Mesenchymal stem cell (in vitro differentiated cells and primary cell): Measurements from ENCODE around the gene MASP2.
"Not testable (repeated sequence)": the region's sequence is repeated elsewhere in the genome, so short reads cannot be mapped to it uniquely, and the experiment has no call there.

Experiments
- DNase-seq: peaks from one replicate; pipeline ENCODE4 v3.0.0-alpha.2; 2013
- H2AFZ ChIP-seq: one replicate; pipeline ENCODE4 v1.6.1; 2013; ENCODE audit warnings: low read depth, mild to moderate bottlenecking, control low read depth, inconsistent platforms, low read length, moderate library complexity
- H2AK5ac ChIP-seq: 2 replicates; pipeline ENCODE4 v1.6.1; 2013; ENCODE audit warnings: low read length, moderate library complexity, mild to moderate bottlenecking, inconsistent platforms; ENCODE audit not compliant: severe bottlenecking
- H2BK120ac ChIP-seq: one replicate; pipeline ENCODE4 v1.6.1; 2013; ENCODE audit warnings: low read depth, mild to moderate bottlenecking, inconsistent platforms, low read length, moderate library complexity
- H2BK12ac ChIP-seq, 2 experiments: one replicate each; pipeline ENCODE4 v1.6.1; 2013; ENCODE audit warnings: inconsistent platforms in 2 of 2, low read length in 2 of 2, mild to moderate bottlenecking in 2 of 2, moderate library complexity in 2 of 2, control low read depth in 1 of 2
- H2BK15ac ChIP-seq: one replicate; pipeline ENCODE4 v1.6.1; 2013; ENCODE audit warnings: mild to moderate bottlenecking, low read depth, inconsistent platforms; ENCODE audit not compliant: poor library complexity, severe bottlenecking
- H2BK5ac ChIP-seq: 2 replicates; pipeline ENCODE4 v1.6.1; 2013; ENCODE audit warnings: low read depth, mild to moderate bottlenecking, low read length, control low read depth, inconsistent platforms; ENCODE audit not compliant: poor library complexity, severe bottlenecking
- H3K14ac ChIP-seq, 2 experiments: one replicate each; pipeline ENCODE4 v1.6.1; 2013; ENCODE audit warnings: inconsistent platforms in 2 of 2, low read length in 2 of 2, control low read depth in 1 of 2, mild to moderate bottlenecking in 1 of 2, moderate library complexity in 1 of 2
- H3K18ac ChIP-seq, 2 experiments: one replicate each; pipeline ENCODE4 v1.6.1; 2013; ENCODE audit warnings: inconsistent platforms in 2 of 2, low read length in 2 of 2, control low read depth in 1 of 2, low read depth in 1 of 2, mild to moderate bottlenecking in 1 of 2
- H3K23ac ChIP-seq, 2 experiments: one replicate each; pipeline ENCODE4 v1.6.1; 2013; ENCODE audit warnings: inconsistent platforms in 2 of 2, low read length in 2 of 2, mild to moderate bottlenecking in 2 of 2, moderate library complexity in 2 of 2, control low read depth in 1 of 2
- H3K27ac ChIP-seq: 2 replicates; pipeline ENCODE4 v1.5.1; 2013; ENCODE audit warnings: mild to moderate bottlenecking, moderate library complexity, low read length, control low read depth, inconsistent platforms; ENCODE audit not compliant: poor library complexity, severe bottlenecking
- H3K27me3 ChIP-seq, 2 experiments: 2 replicates each; pipeline versions ENCODE4 v1.6.1 to v1.7.0; 2013; ENCODE audit warnings: low read length in 2 of 2, mild to moderate bottlenecking in 2 of 2, moderate library complexity in 2 of 2, control low read depth in 1 of 2, inconsistent platforms in 1 of 2; ENCODE audit not compliant: control insufficient read depth in 1 of 2, insufficient read depth in 1 of 2
- H3K36me3 ChIP-seq, 2 experiments: 2 replicates each; pipeline versions ENCODE4 v1.6.1 to v1.7.0; 2013; ENCODE audit warnings: low read length in 2 of 2, control low read depth in 1 of 2, inconsistent platforms in 1 of 2, low read depth in 1 of 2, mild to moderate bottlenecking in 1 of 2; ENCODE audit not compliant: insufficient read depth in 2 of 2, control insufficient read depth in 1 of 2
- H3K4ac ChIP-seq, 2 experiments: one replicate each; pipeline ENCODE4 v1.6.1; 2013; ENCODE audit warnings: inconsistent platforms in 2 of 2, low read length in 2 of 2, mild to moderate bottlenecking in 2 of 2, moderate library complexity in 2 of 2, control low read depth in 1 of 2, low read depth in 1 of 2
- H3K4me1 ChIP-seq: 2 replicates; pipeline ENCODE4 v1.6.1; 2013; ENCODE audit warnings: low read depth, low read length, control low read depth; ENCODE audit not compliant: control insufficient read depth, insufficient read depth
- H3K4me2 ChIP-seq: 2 replicates; pipeline ENCODE4 v1.6.1; 2013; ENCODE audit warnings: low read length, mild to moderate bottlenecking, inconsistent platforms; ENCODE audit not compliant: poor library complexity, severe bottlenecking
- H3K4me3 ChIP-seq, 2 experiments: 2 replicates each; pipeline versions ENCODE4 v1.5.1 to v1.7.0; 2013; ENCODE audit warnings: low read length in 2 of 2, mild to moderate bottlenecking in 2 of 2, control low read depth in 1 of 2, low read depth in 1 of 2; ENCODE audit not compliant: insufficient read depth in 1 of 2
- H3K79me1 ChIP-seq: replicated peaks from 2 replicates; pipeline ENCODE4 v1.6.1; 2013; ENCODE audit warnings: mild to moderate bottlenecking, control low read depth, low read length, inconsistent platforms; ENCODE audit not compliant: poor library complexity, severe bottlenecking
- H3K9ac ChIP-seq: 2 replicates; pipeline ENCODE4 v1.7.0; 2013; ENCODE audit warnings: mild to moderate bottlenecking, low read length, moderate library complexity
- H3K9me3 ChIP-seq: 2 replicates; pipeline ENCODE4 v1.7.0; 2013; ENCODE audit warnings: mild to moderate bottlenecking, low read length; ENCODE audit not compliant: control insufficient read depth
- H4K8ac ChIP-seq: one replicate; pipeline ENCODE4 v1.6.1; 2013; ENCODE audit warnings: inconsistent platforms, mild to moderate bottlenecking, low read length, moderate library complexity
- H4K91ac ChIP-seq: one replicate; pipeline ENCODE4 v1.6.1; 2013; ENCODE audit warnings: mild to moderate bottlenecking, low read length, inconsistent platforms
- WGBS: methylation state at CpG from one replicate; pipeline ENCODE4 v1.1.7; 2013; ENCODE audit warnings: mixed read lengths; 5-methylcytosine and 5-hydroxymethylcytosine counted together

MASP2 gene

DNA sequence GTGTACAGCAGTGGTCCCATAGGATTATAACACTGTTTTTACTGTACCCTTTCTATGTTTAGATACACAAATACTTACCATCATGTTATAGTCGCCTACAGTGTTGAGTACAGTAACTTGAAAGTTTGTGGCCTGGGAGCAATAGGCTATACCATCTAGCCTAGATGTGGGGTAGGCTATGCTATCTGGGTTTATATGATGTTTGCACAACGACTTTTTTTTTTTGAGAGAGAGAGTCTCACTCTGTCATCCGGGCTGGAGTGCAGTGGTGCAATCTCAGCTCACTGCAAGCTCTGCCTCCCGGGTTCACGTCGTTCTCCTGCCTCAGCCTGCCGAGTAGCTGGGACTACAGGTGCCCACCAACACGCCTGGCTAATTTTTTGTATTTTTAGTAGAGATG is 27.7 kb downstream of the MASP2 start:
- not testable (repeated sequence) for H3K27ac ChIP-seq, H3K27me3 ChIP-seq, H4K8ac ChIP-seq, H2AFZ ChIP-seq, H3K23ac ChIP-seq, H3K4me2 ChIP-seq, H4K91ac ChIP-seq, H2BK12ac ChIP-seq, H3K18ac ChIP-seq, DNase-seq, H2BK120ac ChIP-seq, H3K4ac ChIP-seq, H3K4me1 ChIP-seq, H3K79me1 ChIP-seq, H2BK5ac ChIP-seq, H3K9me3 ChIP-seq, H3K4me3 ChIP-seq, H2BK15ac ChIP-seq, H3K14ac ChIP-seq, H2AK5ac ChIP-seq
- H3K36me3 ChIP-seq: peaks cover 55 to 91% of the 10 kb centered on the region in 2 experiments
- H3K9ac ChIP-seq: peak overlapping the region; percentile 13
- WGBS: 97% methylated on average over 8 of the region's 8 CpGs

DNA sequence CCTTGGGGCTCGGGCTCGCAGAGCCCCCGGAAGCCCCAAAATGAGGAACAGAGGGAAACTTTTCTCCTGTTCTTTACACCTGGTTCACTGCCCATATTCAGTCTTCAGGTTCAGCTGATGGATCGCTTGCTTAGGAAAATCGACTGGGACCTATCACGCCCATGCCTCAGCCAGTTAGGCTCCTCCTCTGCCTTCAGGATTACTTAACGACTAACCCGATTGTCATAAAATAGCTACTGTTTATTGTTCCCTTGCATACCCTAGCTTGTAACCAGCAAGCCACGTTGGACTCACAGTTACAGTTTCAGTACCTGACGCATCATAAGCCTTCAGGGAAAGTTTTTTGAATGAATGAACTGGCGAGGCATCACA is 33.9 kb downstream of the MASP2 start:
- Histone ChIP-seq H4K8ac (no peak overlapping the region), H4K91ac (no peak overlapping the region), H2AFZ (no peak overlapping the region), H3K4me1 (peaks cover 4% of the 10 kb centered on the region), H3K9me3 (no peaks in the 10 kb centered on the region), H3K18ac (no peak overlapping the region), H2BK5ac (no peak overlapping the region), H3K79me1 (no peaks in the 10 kb centered on the region), H3K4me2 (peak overlapping the region; percentile 86), H3K27me3 (no peaks in the 10 kb centered on the region), H3K36me3 (peaks cover 27 to 43% of the 10 kb centered on the region in 2 experiments), H3K4me3 (peak overlapping the region; percentile 92 to 95), H2AK5ac (no peak overlapping the region), H2BK120ac (no peak overlapping the region), H3K14ac (no peak overlapping the region), H3K9ac (peak overlapping the region; percentile 96), H3K27ac (no peak overlapping the region), H2BK15ac (no peak overlapping the region), H3K4ac (no peak overlapping the region), H2BK12ac (no peak overlapping the region), H3K23ac (no peak overlapping the region)
- DNase-seq: peak; percentile 66
- WGBS: 3% methylated on average over 11 of the region's 11 CpGs

DNA sequence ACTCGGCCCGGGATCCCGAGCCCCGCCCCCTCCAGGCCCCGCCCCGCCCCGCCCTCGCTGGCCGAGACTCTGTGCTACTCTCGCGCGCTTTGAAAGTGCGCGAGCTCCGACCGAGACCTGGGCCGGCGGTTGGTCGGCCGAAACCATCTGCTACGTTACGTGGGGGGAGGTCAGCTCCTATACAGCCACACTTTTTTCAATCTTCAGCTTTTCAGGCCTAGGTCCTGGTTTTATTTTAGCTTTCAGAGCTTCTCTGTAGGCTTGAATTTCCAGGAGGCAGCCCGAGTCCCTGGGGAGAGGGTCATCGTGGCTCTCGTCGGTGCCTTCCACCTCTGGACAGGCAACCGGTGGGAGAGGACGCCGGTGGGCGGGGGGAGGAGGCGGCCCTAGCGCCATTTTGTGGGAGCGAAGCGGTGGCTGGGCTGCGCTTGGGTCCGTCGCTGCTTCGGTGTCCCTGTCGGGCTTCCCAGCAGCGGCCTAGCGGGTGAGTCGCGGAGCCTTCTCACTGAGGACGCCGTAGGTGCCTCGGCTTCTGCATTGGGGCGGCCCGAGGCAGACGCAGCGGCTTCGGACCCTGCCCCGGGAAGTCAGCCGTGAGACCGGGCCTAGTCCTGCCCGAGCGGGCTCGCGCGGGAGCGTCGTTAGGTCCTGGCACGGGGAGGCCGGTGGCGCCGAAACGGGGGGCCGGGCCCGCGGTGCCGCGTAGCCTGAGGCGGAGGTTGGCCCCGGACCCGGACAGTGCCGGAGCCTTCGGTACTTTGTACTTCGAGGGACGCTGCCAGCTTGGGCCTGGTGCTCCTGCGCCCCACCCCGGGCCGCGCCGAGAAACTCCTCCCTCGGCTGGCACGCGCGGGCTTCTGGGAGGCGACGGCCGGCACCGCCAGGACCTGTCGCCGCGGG is 34.5 kb downstream of the MASP2 start, which contains the start of gene TARDBP:
TARDBP (plus strand) TSS at position 395 of the 900 bp plus-strand sequence. CDS start 1,074 bp downstream, outside the sequence.
- peak; percentile 94 for DNase-seq
- peak within 1 kb of the TSS; percentile 94 for H4K91ac ChIP-seq
- 1% methylated on average over 80 of the region's 94 CpGs for WGBS

GRCh38 chr1:11000526-11000925 is 46.5 kb downstream of the MASP2 start:
- H3K9me3 ChIP-seq: peaks cover 4% of the 10 kb centered on the region
- H3K36me3 ChIP-seq: no peaks in the 10 kb centered on the region
- no peak overlapping the region for H3K4me2 ChIP-seq
- no peak overlapping the region for H4K91ac ChIP-seq
- peaks cover 0 to 3% of the 10 kb centered on the region in 2 experiments for H3K27me3 ChIP-seq
- H3K23ac ChIP-seq: no peak overlapping the region
- no peak for DNase-seq
- no peak overlapping the region for H2BK120ac ChIP-seq
- no CpG with 5 or more reads among the region's 1 CpG for WGBS
- H3K27ac ChIP-seq: no peak overlapping the region
- H2BK5ac ChIP-seq: no peak overlapping the region
- H2AK5ac ChIP-seq: no peak overlapping the region
- no peak overlapping the region for H3K18ac ChIP-seq
- no peak overlapping the region for H3K4ac ChIP-seq
- H3K4me3 ChIP-seq: no peak overlapping the region
- no peaks in the 10 kb centered on the region for H3K4me1 ChIP-seq
- H3K79me1 ChIP-seq: no peaks in the 10 kb centered on the region
- no peak overlapping the region for H3K14ac ChIP-seq
- H2BK12ac ChIP-seq: no peak overlapping the region
- H3K9ac ChIP-seq: no peak overlapping the region
- H4K8ac ChIP-seq: no peak overlapping the region
- no peak overlapping the region for H2BK15ac ChIP-seq
- H2AFZ ChIP-seq: no peak overlapping the region

More for the DNA sequence above, 34.5 kb downstream of the MASP2 start, which contains the start of gene TARDBP:
- Histone ChIP-seq H2AFZ (peak within 1 kb of the TSS; percentile 55), H3K27ac (peak within 1 kb of the TSS; percentile 96), H3K36me3 (peaks cover 25 to 40% of the 10 kb centered on the region in 2 experiments), H2BK5ac (peak within 1 kb of the TSS; percentile 92), H3K14ac (peak within 1 kb of the TSS in 1 of 2 experiments; percentile 96), H3K4me1 (peaks cover 4% of the 10 kb centered on the region), H3K4me3 (peak within 1 kb of the TSS; percentile 92 to 95), H4K8ac (peak within 1 kb of the TSS; percentile 100), H3K4ac (peak within 1 kb of the TSS; percentile 92 to 98), H3K9ac (peak within 1 kb of the TSS; percentile 96), H2AK5ac (peak within 1 kb of the TSS; percentile 77), H3K27me3 (no peaks in the 10 kb centered on the region), H2BK12ac (peak within 1 kb of the TSS in 1 of 2 experiments; percentile 74), H2BK120ac (peak within 1 kb of the TSS; percentile 69), H2BK15ac (peak within 1 kb of the TSS; percentile 89), H3K4me2 (peak within 1 kb of the TSS; percentile 86), H3K18ac (peak within 1 kb of the TSS; percentile 98 to 99), H3K23ac (peak within 1 kb of the TSS in 1 of 2 experiments; percentile 96), H3K9me3 (no peaks in the 10 kb centered on the region), H3K79me1 (no peaks in the 10 kb centered on the region)
